HG03280 (cell line): Measurements from ENCODE around the gene CDKN2AIP.
A peak's percentile ranks its signal among the peaks of the same experiment; 100 is the strongest.
"Not testable (repeated sequence)": the region's sequence is repeated elsewhere in the genome, so short reads cannot be mapped to it uniquely, and the experiment has no call there.

Source experiments
- ATAC-seq: cut with Tn5 transposase; IDR thresholded peaks from one replicate; pipeline ENCODE4 v1.9.1; 2021; ENCODE audit warnings: mild to moderate bottlenecking, moderate library complexity; ENCODE audit not compliant: unreplicated experiment

CDKN2AIP gene

GRCh38 chr4:183445097-183445428, 627 bp downstream of the CDKN2AIP start:
- ATAC-seq: peak; percentile 22

- no peak for ATAC-seq
These were observed 3.2 kb downstream of the CDKN2AIP start for GRCh38 chr4:183447646-183448045.

- ATAC-seq: no peak
These were observed 4.0 kb downstream of the CDKN2AIP start for GRCh38 chr4:183448436-183448835.

- ATAC-seq: no peak
These were observed 4.9 kb downstream of the CDKN2AIP start for GRCh38 chr4:183449193-183449882.

GRCh38 chr4:183450108-183450507, 5.7 kb downstream of the CDKN2AIP start:
- ATAC-seq: no peak

- no peak for ATAC-seq
These were observed 11.2 kb downstream of the CDKN2AIP start for GRCh38 chr4:183455431-183456195.

- no peak for ATAC-seq
These were observed 13.6 kb downstream of the CDKN2AIP start for GRCh38 chr4:183458005-183458404.

- ATAC-seq: not testable (repeated sequence)
These were observed 19.6 kb downstream of the CDKN2AIP start for GRCh38 chr4:183463903-183464619.

GRCh38 chr4:183465879-183466278, 21.4 kb downstream of the CDKN2AIP start:
- not testable (repeated sequence) for ATAC-seq

GRCh38 chr4:183467246-183467645, 22.8 kb downstream of the CDKN2AIP start:
- ATAC-seq: no peak

GRCh38 chr4:183468210-183469095, 24.0 kb downstream of the CDKN2AIP start:
- ATAC-seq: no peak

- no peak for ATAC-seq
These were observed 24.8 kb downstream of the CDKN2AIP start for GRCh38 chr4:183469285-183469684.

- ATAC-seq: no peak
These were observed 25.5 kb downstream of the CDKN2AIP start for GRCh38 chr4:183469936-183470335.

- no peak for ATAC-seq
These were observed 26.4 kb downstream of the CDKN2AIP start for GRCh38 chr4:183470821-183471220.

- peak; percentile 79 for ATAC-seq
These were observed 27.7 kb downstream of the CDKN2AIP start for GRCh38 chr4:183471946-183472708.

- no peak for ATAC-seq
These were observed 33.7 kb downstream of the CDKN2AIP start for GRCh38 chr4:183478123-183478522.

- ATAC-seq: no peak
These were observed 34.5 kb downstream of the CDKN2AIP start for GRCh38 chr4:183478926-183479325.

- not testable (repeated sequence) for ATAC-seq
These were observed 38.2 kb downstream of the CDKN2AIP start for GRCh38 chr4:183482515-183483095.

GRCh38 chr4:183483997-183484396, 39.6 kb downstream of the CDKN2AIP start:
- no peak for ATAC-seq
